HEK293T (cell line): Measurements from ENCODE around the gene MYCBP2.

Experiments used
- CTCF ChIA-PET: fragments of 350-600 bp; formaldehyde crosslinking; extraction: SDS; loops from one replicate; lab custom pipeline; 2021; ENCODE audit warnings: antibody characterized with exemption, inconsistent platforms; lab: Yijun Ruan, JAX
- POLR2A ChIA-PET: fragments of 350-600 bp; formaldehyde crosslinking; extraction: SDS; loops from one replicate; lab custom pipeline; 2020; ENCODE audit warnings: antibody characterized with exemption, inconsistent platforms; lab: Yijun Ruan, JAX
- DNase-seq: peaks from one replicate; pipeline ENCODE4 v3.0.0; 2012; ENCODE audit warnings: mixed read lengths; ENCODE audit errors: extremely low spot score
- ARNT ChIP-seq: fragments of 450-650 bp; IDR thresholded peaks from 2 replicates; pipeline ENCODE4 v1.6.1; 2017; ENCODE audit warnings: mild to moderate bottlenecking
- BHLHE40 ChIP-seq: fragments of 450-650 bp; IDR thresholded peaks from 2 replicates; pipeline ENCODE4 v1.6.1; 2016; ENCODE audit warnings: mild to moderate bottlenecking, moderate library complexity, borderline replicate concordance
- CTBP1 ChIP-seq: fragments of 450-650 bp; IDR thresholded peaks from 2 replicates; pipeline ENCODE4 v1.6.1; 2016; ENCODE audit warnings: borderline replicate concordance
- ELF4 ChIP-seq: fragments of 450-650 bp; IDR thresholded peaks from 2 replicates; pipeline ENCODE4 v1.6.1; 2017; ENCODE audit warnings: antibody characterized with exemption
- FOXA1 ChIP-seq: fragments of 450-650 bp; IDR thresholded peaks from 2 replicates; pipeline ENCODE4 v1.6.1; 2016; ENCODE audit warnings: mild to moderate bottlenecking
- FOXK2 ChIP-seq: fragments of 450-650 bp; IDR thresholded peaks from 2 replicates; pipeline ENCODE4 v1.6.1; 2016; ENCODE audit warnings: mild to moderate bottlenecking
- FOXM1 ChIP-seq: fragments of 450-650 bp; IDR thresholded peaks from 2 replicates; pipeline ENCODE4 v1.6.1; 2017; ENCODE audit warnings: mild to moderate bottlenecking, borderline replicate concordance
- HDGF ChIP-seq: fragments of 450-650 bp; IDR thresholded peaks from 2 replicates; pipeline ENCODE4 v1.6.1; 2017; ENCODE audit warnings: antibody characterized with exemption, borderline replicate concordance
- L3MBTL2 ChIP-seq: fragments of 450-650 bp; conservative IDR thresholded peaks from 2 replicates; pipeline ENCODE4 v1.6.1; 2016; ENCODE audit warnings: mild to moderate bottlenecking
- LEF1 ChIP-seq: fragments of 450-650 bp; IDR thresholded peaks from 2 replicates; pipeline ENCODE4 v1.6.1; 2017; ENCODE audit warnings: mild to moderate bottlenecking, borderline replicate concordance
- NFRKB ChIP-seq: fragments of 450-650 bp; IDR thresholded peaks from 2 replicates; pipeline ENCODE4 v1.6.1; 2016; ENCODE audit warnings: mild to moderate bottlenecking, moderate library complexity
- SP1 ChIP-seq: fragments of 450-650 bp; IDR thresholded peaks from 2 replicates; pipeline ENCODE4 v1.6.1; 2017
- SUZ12 ChIP-seq: fragments of 450-650 bp; IDR thresholded peaks from 2 replicates; pipeline ENCODE4 v1.6.1; 2016; ENCODE audit warnings: mild to moderate bottlenecking
- TARDBP ChIP-seq: fragments of 450-650 bp; IDR thresholded peaks from 2 replicates; pipeline ENCODE4 v1.6.1; 2016
- ZNF384 ChIP-seq: fragments of 450-650 bp; IDR thresholded peaks from 2 replicates; pipeline ENCODE4 v1.6.1; 2016
- TF ChIP-seq, protein P1 (sequence below): fragments of 450-650 bp; IDR thresholded peaks from 2 replicates; pipeline ENCODE4 v1.6.1; 2016

Gene MYCBP2

DNA sequence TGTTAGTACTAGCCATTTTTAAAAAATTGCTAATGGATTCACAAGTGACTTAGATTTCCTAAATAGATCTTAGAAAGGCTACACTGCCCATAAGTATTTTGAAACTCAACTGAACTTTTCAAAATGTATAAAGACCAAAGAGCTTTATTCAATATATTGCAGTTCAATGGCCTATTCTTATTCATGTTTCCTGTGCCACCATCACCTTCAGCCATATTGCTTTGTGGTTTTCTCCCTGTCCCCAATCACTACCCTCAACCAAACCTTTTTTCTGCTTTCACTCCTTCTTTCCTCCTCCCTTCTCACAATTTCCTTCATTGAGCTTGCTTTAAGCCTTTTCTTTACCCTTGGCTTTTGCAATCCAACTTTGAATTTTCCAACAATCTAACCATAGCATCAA, 100.9 kb downstream of the MYCBP2 start:
- POLR2A ChIA-PET: no interaction called here
- no peak for DNase-seq
- CTCF ChIA-PET: no interaction called here
- TF ChIP-seq HDGF (no peak), BHLHE40 (no peak), FOXK2 (no peak), LEF1 (no peak), FOXM1 (no peak), TARDBP (no peak), L3MBTL2 (no peak), FOXA1 (no peak), CTBP1 (no peak), ELF4 (no peak), ZNF384 (no peak), ARNT (no peak)
- TF ChIP-seq, protein P1, sequence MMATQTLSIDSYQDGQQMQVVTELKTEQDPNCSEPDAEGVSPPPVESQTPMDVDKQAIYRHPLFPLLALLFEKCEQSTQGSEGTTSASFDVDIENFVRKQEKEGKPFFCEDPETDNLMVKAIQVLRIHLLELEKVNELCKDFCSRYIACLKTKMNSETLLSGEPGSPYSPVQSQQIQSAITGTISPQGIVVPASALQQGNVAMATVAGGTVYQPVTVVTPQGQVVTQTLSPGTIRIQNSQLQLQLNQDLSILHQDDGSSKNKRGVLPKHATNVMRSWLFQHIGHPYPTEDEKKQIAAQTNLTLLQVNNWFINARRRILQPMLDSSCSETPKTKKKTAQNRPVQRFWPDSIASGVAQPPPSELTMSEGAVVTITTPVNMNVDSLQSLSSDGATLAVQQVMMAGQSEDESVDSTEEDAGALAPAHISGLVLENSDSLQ: no peak

DNA sequence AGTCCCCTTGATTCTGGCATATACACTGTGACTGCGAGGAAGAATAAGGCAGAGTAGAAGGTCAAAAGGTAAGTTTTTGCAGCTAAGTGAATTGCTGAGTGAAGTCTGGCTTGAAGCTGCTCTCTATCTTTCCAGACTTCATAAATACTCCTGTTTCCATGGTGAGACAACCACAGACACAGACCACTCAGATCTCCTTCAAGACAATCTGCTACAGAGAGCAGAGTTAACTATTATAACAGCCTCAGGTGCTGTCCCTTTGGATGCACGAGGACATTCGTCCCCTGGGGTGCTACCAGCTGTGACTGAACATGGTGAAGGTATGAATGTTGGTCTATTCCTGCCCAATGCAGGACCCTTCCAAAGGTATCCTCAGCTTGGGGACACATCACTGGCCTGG, 104.0 kb downstream of the MYCBP2 start:
- POLR2A ChIA-PET: no interaction called here
- CTCF ChIA-PET: interaction anchor here (0.6 to 1.1 kb wide), 2 partner anchors 9 to 255 kb away, joined by 5 read pairs; no protein-coding TSS in a partner anchor
- DNase-seq: no peak
- TF ChIP-seq SP1 (no peak), FOXM1 (no peak), ARNT (no peak), NFRKB (no peak), L3MBTL2 (no peak), HDGF (no peak), SUZ12 (no peak), BHLHE40 (no peak), TARDBP (no peak), CTBP1 (no peak)
- TF ChIP-seq, protein P1: no peak

DNA sequence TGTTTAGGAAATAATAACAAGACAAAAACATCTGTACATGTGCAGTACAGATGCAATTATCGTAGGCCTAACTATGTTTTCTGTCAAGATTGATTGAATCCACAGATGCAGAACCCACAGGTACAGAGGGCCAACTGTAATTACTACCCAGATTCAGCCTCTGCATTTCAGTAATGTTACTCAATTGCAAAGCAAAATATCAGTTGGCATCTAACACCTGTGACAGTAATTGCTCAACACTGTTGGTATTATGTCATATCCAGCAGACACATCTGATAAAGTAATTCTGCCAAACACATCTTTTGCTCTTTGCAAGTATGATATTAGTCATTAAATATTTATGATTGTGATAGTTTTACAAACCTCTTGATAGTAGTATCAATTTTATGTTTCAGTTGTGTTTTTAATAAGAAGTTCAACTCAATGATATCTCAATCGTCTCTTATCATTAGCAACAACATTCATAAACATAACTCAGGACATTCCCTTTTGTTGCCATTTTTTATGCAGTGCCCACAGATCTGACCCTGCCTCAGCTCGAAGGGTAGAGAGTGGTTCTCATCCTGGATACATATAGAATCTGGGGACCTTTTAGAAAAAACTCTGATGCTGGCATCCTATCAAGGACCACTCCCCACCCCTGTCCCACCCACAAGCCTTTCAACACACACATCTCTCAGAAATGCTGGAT, 104.7 kb downstream of the MYCBP2 start:
- ChIA-PET POLR2A (no interaction called here), CTCF (no interaction called here)
- no peak for DNase-seq
- no peak for TF ChIP-seq FOXK2
- TF ChIP-seq SUZ12: no peak
- TF ChIP-seq NFRKB: no peak
- TF ChIP-seq LEF1: no peak

DNA sequence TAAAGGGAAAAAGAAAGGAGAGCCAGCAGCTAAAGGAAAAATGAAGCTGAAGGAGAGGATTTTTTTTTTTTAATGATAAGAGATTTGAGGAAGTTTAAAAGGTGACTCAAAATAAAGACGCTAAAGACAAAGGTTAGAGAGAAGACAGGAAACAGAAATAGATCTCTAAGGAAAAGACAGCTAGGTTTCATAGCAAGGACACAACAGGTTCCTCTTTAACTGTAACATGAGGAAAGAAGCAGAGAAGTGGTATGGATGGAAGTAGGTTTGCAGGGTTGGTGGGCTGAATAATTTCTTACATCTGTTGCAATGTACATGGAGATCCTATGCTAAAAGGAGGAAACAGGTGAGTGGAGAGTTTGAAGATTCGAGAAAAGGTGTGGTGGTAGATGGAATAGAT, 107.5 kb downstream of the MYCBP2 start:
- DNase-seq: no peak
- POLR2A ChIA-PET: interaction anchor here (1.2 kb wide), 1 partner anchor 9 kb away, joined by 4 read pairs; no protein-coding TSS in a partner anchor
- no peak for TF ChIP-seq NFRKB
- TF ChIP-seq HDGF: no peak
- TF ChIP-seq, protein P1: no peak
- TF ChIP-seq BHLHE40: no peak
- no peak for TF ChIP-seq SP1
- no peak for TF ChIP-seq LEF1
- CTCF ChIA-PET: interaction anchor here (0.7 to 0.9 kb wide), 2 partner anchors 13 to 27 kb away, joined by 3 read pairs; no protein-coding TSS in a partner anchor

- no peak for DNase-seq
- CTCF ChIA-PET: interaction anchor here (0.9 kb wide), 1 partner anchor 25 kb away, joined by 3 read pairs; no protein-coding TSS in a partner anchor
- POLR2A ChIA-PET: interaction anchor here (0.6 to 1.2 kb wide), 2 partner anchors 10 to 51 kb away, joined by 3 to 4 read pairs; no protein-coding TSS in a partner anchor
- TF ChIP-seq CTBP1 (no peak), SP1 (no peak), ARNT (no peak), LEF1 (no peak), FOXM1 (no peak), FOXA1 (no peak), HDGF (no peak), ZNF384 (no peak), L3MBTL2 (no peak)
Observed at GRCh38 chr13:77218274-77218673, 108.6 kb downstream of the MYCBP2 start.

GRCh38 chr13:77215543-77215942, 111.4 kb downstream of the MYCBP2 start:
- CTCF ChIA-PET: no interaction called here
- POLR2A ChIA-PET: no interaction called here
- DNase-seq: no peak

More at GRCh38 chr13:77215543-77215942, 111.4 kb downstream of the MYCBP2 start:
- TF ChIP-seq TARDBP (no peak), LEF1 (no peak), SP1 (no peak), HDGF (no peak), FOXK2 (no peak), ZNF384 (no peak), ARNT (no peak), L3MBTL2 (no peak), SUZ12 (no peak), NFRKB (no peak), BHLHE40 (no peak), FOXM1 (no peak), ELF4 (no peak), FOXA1 (no peak), CTBP1 (no peak)
- TF ChIP-seq, protein P1: no peak
